Fibroblast of lung (primary cell): Measurements from ENCODE around the gene EIF2S3. TPM values are rescaled to one million over a fixed set of nuclear protein-coding genes. Genes with fewer than 3 reads are reported as not detected.

Source experiments
- DNase-seq, 2 donors: peaks; one replicate each; pipeline versions ENCODE4 v3.0.0 to v3.0.0-alpha.2; 2010; ENCODE audit warnings: low read depth in 2 of 2
- H2AFZ ChIP-seq: 2 replicates; pipeline ENCODE4 v1.5.1; 2012; ENCODE audit warnings: low read length, control low read depth, inconsistent platforms
- H3K27ac ChIP-seq: 2 replicates; pipeline ENCODE4 v1.5.1; 2011; ENCODE audit warnings: low read length, control low read depth; ENCODE audit not compliant: insufficient read depth
- H3K27me3 ChIP-seq: 2 replicates; pipeline ENCODE4 v1.5.1; 2011; ENCODE audit warnings: mild to moderate bottlenecking, low read length; ENCODE audit not compliant: control insufficient read depth, insufficient read depth
- H3K36me3 ChIP-seq: 2 replicates; pipeline ENCODE4 v1.5.1; 2011; ENCODE audit warnings: low read length; ENCODE audit not compliant: control insufficient read depth, insufficient read depth
- H3K4me1 ChIP-seq: 2 replicates; pipeline ENCODE4 v1.5.1; 2011; ENCODE audit warnings: low read length; ENCODE audit not compliant: control insufficient read depth, insufficient read depth; ENCODE audit errors: extremely low read depth
- H3K4me2 ChIP-seq: 2 replicates; pipeline ENCODE4 v1.5.1; 2011; ENCODE audit warnings: low read length, control low read depth; ENCODE audit not compliant: insufficient read depth; ENCODE audit errors: extremely low read depth
- H3K4me3 ChIP-seq, 4 experiments: fragments of 200-600 bp in 1 of 4; sonication (generic) in 1 of 4; replicated peaks in 1 of 4; 2 replicates each; pipeline ENCODE4 v1.5.1; 2011 to 2016; ENCODE audit warnings: low read length in 4 of 4, low read depth in 3 of 4, mild to moderate bottlenecking in 3 of 4, control low read depth in 2 of 4, inconsistent platforms in 1 of 4, mixed read lengths in 1 of 4; ENCODE audit not compliant: insufficient read depth in 1 of 4; ENCODE audit errors: control extremely low read depth in 1 of 4
- H3K79me2 ChIP-seq: 2 replicates; pipeline ENCODE4 v1.5.1; 2012; ENCODE audit warnings: mild to moderate bottlenecking, low read length, inconsistent platforms; ENCODE audit not compliant: control insufficient read depth, insufficient read depth
- H3K9ac ChIP-seq: 2 replicates; pipeline ENCODE4 v1.5.1; 2011; ENCODE audit warnings: mild to moderate bottlenecking, low read length, control low read depth; ENCODE audit not compliant: insufficient read depth
- H3K9me3 ChIP-seq: 2 replicates; pipeline ENCODE4 v1.5.1; 2012; ENCODE audit warnings: low read depth, low read length; ENCODE audit not compliant: control insufficient read depth, insufficient read depth
- H4K20me1 ChIP-seq: 2 replicates; pipeline ENCODE4 v1.5.1; 2011; ENCODE audit warnings: low read length; ENCODE audit not compliant: control insufficient read depth, insufficient read depth; ENCODE audit errors: extremely low read depth
- EZH2 ChIP-seq: IDR thresholded peaks from 2 replicates; pipeline ENCODE4 v1.5.1; 2012; ENCODE audit warnings: low read length, control low read depth, mild to moderate bottlenecking; ENCODE audit errors: missing control alignments
- polyA plus RNA-seq, 2 donors: library from polyadenylated mRNA; depleted of rRNA in 1 of 2; stranded (reverse) in 1 of 2; unstranded in 1 of 2; fragments of >200 nt; gene quantifications; 2 replicates each; pipeline ENCODE4 v1.2.1, GENCODE V29; 2011 to 2012; ENCODE audit warnings: missing spikeins in 1 of 2
- total RNA-seq: library from RNA; depleted of rRNA; stranded (reverse); fragments of >200 nt; gene quantifications from 2 replicates; pipeline ENCODE4 v1.2.1, GENCODE V29; 2014
- TF ChIP-seq, protein P1 (sequence below), 2 donors: IDR thresholded peaks in 1 of 2; conservative IDR thresholded peaks in 1 of 2; 1 replicate in 1 of 2; 2 replicates in 1 of 2; pipeline ENCODE4 v1.5.1; 2011 to 2012; ENCODE audit warnings: low read length in 2 of 2, control low read depth in 1 of 2, inconsistent platforms in 1 of 2, low read depth in 1 of 2, mild to moderate bottlenecking in 1 of 2

EIF2S3 gene
- total and polyA plus RNA-seq, 2 donors (not counting 1 experiment from before 2014, with no cell fraction given) = 81.2 to 275 TPM

DNA sequence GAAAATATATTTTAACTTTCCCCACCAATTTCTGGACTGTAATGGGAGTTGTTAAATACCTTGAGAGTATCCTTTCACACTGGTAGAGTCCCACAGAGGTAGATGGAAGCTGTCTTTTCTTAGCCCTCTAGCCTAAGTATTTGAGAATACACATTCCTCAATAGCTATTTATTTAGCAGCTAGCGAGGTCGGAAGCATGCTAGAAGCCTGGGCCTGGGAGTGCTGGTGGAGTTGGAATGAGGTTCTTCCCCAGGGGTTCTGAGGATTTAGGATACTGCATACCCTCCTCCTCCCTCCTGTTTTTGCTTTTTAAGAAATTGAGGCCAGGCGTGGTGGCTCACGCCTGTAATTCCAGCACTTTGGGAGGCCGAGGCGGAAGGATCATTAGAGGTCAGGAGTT, 26.8 kb upstream of the EIF2S3 start:
- Histone ChIP-seq H3K9ac (no peak overlapping the region), H3K4me3 (no peak overlapping the region)

DNA sequence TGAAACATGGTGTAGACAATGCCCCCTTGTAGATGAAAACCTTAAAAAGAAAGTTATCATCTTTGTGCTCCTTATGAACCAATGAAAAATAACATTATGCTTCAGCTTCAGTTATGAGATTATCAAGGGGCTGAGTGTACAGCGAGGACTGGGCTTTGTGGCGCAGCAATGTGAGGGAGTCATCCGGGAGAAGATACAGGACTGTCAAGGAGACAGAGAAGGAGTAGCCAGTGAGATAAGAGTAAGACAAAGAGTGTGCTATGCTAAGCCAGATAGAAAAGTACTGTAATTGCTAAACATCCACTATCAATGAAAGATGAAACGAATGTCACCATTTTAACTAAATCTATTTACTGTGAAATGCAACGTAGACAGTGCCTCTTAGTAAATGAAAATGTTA, 24.2 kb upstream of the EIF2S3 start:
- Histone ChIP-seq H2AFZ (no peak overlapping the region), H3K9me3 (no peaks in the 10 kb centered on the region), H3K4me1 (no peaks in the 10 kb centered on the region), H3K27me3 (no peaks in the 10 kb centered on the region), H3K79me2 (no peaks in the 10 kb centered on the region), H3K4me2 (no peak overlapping the region), H3K27ac (no peak overlapping the region), H4K20me1 (no peaks in the 10 kb centered on the region), H3K4me3 (no peak overlapping the region), H3K36me3 (no peaks in the 10 kb centered on the region), H3K9ac (no peak overlapping the region)
- TF ChIP-seq EZH2 = no peak
- TF ChIP-seq, protein P1, sequence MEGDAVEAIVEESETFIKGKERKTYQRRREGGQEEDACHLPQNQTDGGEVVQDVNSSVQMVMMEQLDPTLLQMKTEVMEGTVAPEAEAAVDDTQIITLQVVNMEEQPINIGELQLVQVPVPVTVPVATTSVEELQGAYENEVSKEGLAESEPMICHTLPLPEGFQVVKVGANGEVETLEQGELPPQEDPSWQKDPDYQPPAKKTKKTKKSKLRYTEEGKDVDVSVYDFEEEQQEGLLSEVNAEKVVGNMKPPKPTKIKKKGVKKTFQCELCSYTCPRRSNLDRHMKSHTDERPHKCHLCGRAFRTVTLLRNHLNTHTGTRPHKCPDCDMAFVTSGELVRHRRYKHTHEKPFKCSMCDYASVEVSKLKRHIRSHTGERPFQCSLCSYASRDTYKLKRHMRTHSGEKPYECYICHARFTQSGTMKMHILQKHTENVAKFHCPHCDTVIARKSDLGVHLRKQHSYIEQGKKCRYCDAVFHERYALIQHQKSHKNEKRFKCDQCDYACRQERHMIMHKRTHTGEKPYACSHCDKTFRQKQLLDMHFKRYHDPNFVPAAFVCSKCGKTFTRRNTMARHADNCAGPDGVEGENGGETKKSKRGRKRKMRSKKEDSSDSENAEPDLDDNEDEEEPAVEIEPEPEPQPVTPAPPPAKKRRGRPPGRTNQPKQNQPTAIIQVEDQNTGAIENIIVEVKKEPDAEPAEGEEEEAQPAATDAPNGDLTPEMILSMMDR (conservative IDR thresholded peaks at IDR 0.05 in 1 of 2, IDR thresholded peaks at IDR 0.05 in 1 of 2; ENCODE audit: low read depth in 1 of 2, low read length in 2 of 2) = no peak
- DNase-seq = no peak

More for the DNA sequence above, 26.8 kb upstream of the EIF2S3 start:
- DNase-seq = no peak
- Histone ChIP-seq H4K20me1 (no peaks in the 10 kb centered on the region), H3K4me2 (no peak overlapping the region), H3K27me3 (no peaks in the 10 kb centered on the region), H2AFZ (no peak overlapping the region), H3K4me1 (no peaks in the 10 kb centered on the region), H3K36me3 (no peaks in the 10 kb centered on the region), H3K9me3 (no peaks in the 10 kb centered on the region), H3K27ac (no peak overlapping the region), H3K79me2 (peaks cover 15% of the 10 kb centered on the region)
- TF ChIP-seq, protein P1 (conservative IDR thresholded peaks at IDR 0.05 in 1 of 2, IDR thresholded peaks at IDR 0.05 in 1 of 2; ENCODE audit: low read depth in 1 of 2, low read length in 2 of 2) = no peak
- TF ChIP-seq EZH2 = no peak

DNA sequence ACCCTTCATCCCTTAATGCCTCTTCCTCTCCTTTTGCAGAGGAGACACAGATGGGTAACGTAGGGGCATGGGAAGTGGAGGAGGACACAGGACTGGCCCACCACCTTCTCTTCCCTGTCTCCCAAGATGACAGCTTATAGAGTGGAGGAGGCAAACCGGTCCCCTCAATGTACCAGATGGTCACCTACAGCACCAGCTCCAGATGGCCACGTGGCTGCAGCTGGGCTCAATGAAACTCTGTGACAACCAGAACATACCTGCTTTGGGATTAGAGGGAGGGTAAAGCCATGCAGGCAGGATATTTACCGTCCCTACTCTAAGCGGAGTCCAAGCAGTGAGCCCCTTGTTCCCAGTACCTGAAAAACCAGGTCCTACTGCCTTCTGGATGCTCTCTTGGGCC, 20.3 kb upstream of the EIF2S3 start:
- no peak overlapping the region for H3K4me2 ChIP-seq
- H3K4me1 ChIP-seq = no peaks in the 10 kb centered on the region
- H3K27me3 ChIP-seq = no peaks in the 10 kb centered on the region
- TF ChIP-seq, protein P1 (conservative IDR thresholded peaks at IDR 0.05 in 1 of 2, IDR thresholded peaks at IDR 0.05 in 1 of 2; ENCODE audit: low read depth in 1 of 2, low read length in 2 of 2) = no peak
- TF ChIP-seq EZH2 = no peak
- H2AFZ ChIP-seq = no peak overlapping the region
- no peaks in the 10 kb centered on the region for H3K79me2 ChIP-seq
- H3K4me3 ChIP-seq = no peak overlapping the region
- no peak overlapping the region for H3K9ac ChIP-seq
- H4K20me1 ChIP-seq = no peaks in the 10 kb centered on the region
- H3K27ac ChIP-seq = no peak overlapping the region
- DNase-seq = no peak
- H3K36me3 ChIP-seq = no peaks in the 10 kb centered on the region
- H3K9me3 ChIP-seq = no peaks in the 10 kb centered on the region
